Neuronal stem cell (in vitro differentiated cells): Measurements from ENCODE around the gene ABCA12. TPM values are rescaled to one million over a fixed set of nuclear protein-coding genes. Genes with fewer than 3 reads are reported as not detected.

Source experiments
- DNase-seq: peaks from one replicate; pipeline ENCODE4 v3.0.0-alpha.2; 2013; ENCODE audit warnings: low spot score
- H2AFZ ChIP-seq: one replicate; pipeline ENCODE4 v1.6.1; 2013; ENCODE audit warnings: mild to moderate bottlenecking, low read length, inconsistent platforms
- H2AK5ac ChIP-seq: 2 replicates; pipeline ENCODE4 v1.6.1; 2013; ENCODE audit warnings: low read depth, mild to moderate bottlenecking, inconsistent platforms, low read length, moderate library complexity, mixed read lengths
- H2BK120ac ChIP-seq: 2 replicates; pipeline ENCODE4 v1.6.1; 2013; ENCODE audit warnings: low read depth, mild to moderate bottlenecking, inconsistent platforms, low read length, moderate library complexity, mixed read lengths
- H2BK12ac ChIP-seq: one replicate; pipeline ENCODE4 v1.6.1; 2013; ENCODE audit warnings: low read length, inconsistent platforms
- H2BK15ac ChIP-seq: 2 replicates; pipeline ENCODE4 v1.6.1; 2013; ENCODE audit warnings: mild to moderate bottlenecking, low read length, inconsistent platforms, mixed read lengths
- H2BK5ac ChIP-seq: one replicate; pipeline ENCODE4 v1.6.1; 2013; ENCODE audit warnings: inconsistent platforms, mild to moderate bottlenecking, low read length, moderate library complexity
- H3K14ac ChIP-seq: one replicate; pipeline ENCODE4 v1.6.1; 2013; ENCODE audit warnings: low read length, inconsistent platforms
- H3K18ac ChIP-seq: 2 replicates; pipeline ENCODE4 v1.6.1; 2013; ENCODE audit warnings: low read length, inconsistent platforms
- H3K23ac ChIP-seq: 2 replicates; pipeline ENCODE4 v1.6.1; 2013; ENCODE audit warnings: low read depth, mild to moderate bottlenecking, mixed read lengths, low read length, inconsistent platforms; ENCODE audit not compliant: poor library complexity
- H3K27ac ChIP-seq: replicated peaks from 3 replicates; pipeline ENCODE4 v1.5.1; 2013; ENCODE audit warnings: low read length, inconsistent platforms
- H3K27me3 ChIP-seq, 3 experiments: 2 replicates each; pipeline ENCODE4 v1.6.1; 2013; ENCODE audit warnings: low read length in 3 of 3, mild to moderate bottlenecking in 2 of 3, inconsistent platforms in 1 of 3, low read depth in 1 of 3, mixed read lengths in 1 of 3, moderate library complexity in 1 of 3; ENCODE audit not compliant: control insufficient read depth in 3 of 3, insufficient read depth in 3 of 3
- H3K36me3 ChIP-seq, 2 donors: replicated peaks in 1 of 2; 2 replicates each; pipeline ENCODE4 v1.6.1; 2013; ENCODE audit warnings: low read length in 2 of 2; ENCODE audit not compliant: control insufficient read depth in 2 of 2, insufficient read depth in 2 of 2
- H3K4ac ChIP-seq: 2 replicates; pipeline ENCODE4 v1.6.1; 2013; ENCODE audit warnings: inconsistent platforms, mild to moderate bottlenecking, low read length, moderate library complexity
- H3K4me1 ChIP-seq, 2 donors: 1 replicate in 1 of 2; 2 replicates in 1 of 2; pipeline ENCODE4 v1.6.1; 2013; ENCODE audit warnings: low read length in 2 of 2, low read depth in 1 of 2; ENCODE audit not compliant: control insufficient read depth in 2 of 2, insufficient read depth in 1 of 2
- H3K4me2 ChIP-seq: one replicate; pipeline ENCODE4 v1.6.1; 2013; ENCODE audit warnings: mild to moderate bottlenecking, low read length, inconsistent platforms; ENCODE audit not compliant: insufficient read depth, poor library complexity, severe bottlenecking
- H3K4me3 ChIP-seq, 2 donors: 2 replicates each; pipeline ENCODE4 v1.5.1; 2013; ENCODE audit warnings: low read length in 2 of 2, mild to moderate bottlenecking in 2 of 2, inconsistent platforms in 1 of 2, moderate library complexity in 1 of 2
- H3K79me1 ChIP-seq: one replicate; pipeline ENCODE4 v1.6.1; 2013; ENCODE audit warnings: low read depth, mild to moderate bottlenecking, inconsistent platforms, low read length, moderate library complexity
- H3K9ac ChIP-seq: one replicate; pipeline ENCODE4 v1.6.1; 2013; ENCODE audit warnings: mild to moderate bottlenecking, low read depth, low read length, inconsistent platforms; ENCODE audit not compliant: poor library complexity
- H3K9me3 ChIP-seq, 2 donors: replicated peaks in 1 of 2; 2 replicates each; pipeline versions ENCODE3 to v1.6.1; 2013; ENCODE audit warnings: low read length in 2 of 2, mild to moderate bottlenecking in 2 of 2, inconsistent platforms in 1 of 2, low read depth in 1 of 2, mixed read lengths in 1 of 2, moderate library complexity in 1 of 2; ENCODE audit not compliant: control insufficient read depth in 2 of 2, insufficient read depth in 1 of 2
- H4K8ac ChIP-seq: one replicate; pipeline ENCODE4 v1.6.1; 2013; ENCODE audit warnings: low read depth, mild to moderate bottlenecking, inconsistent platforms, low read length, moderate library complexity
- H4K91ac ChIP-seq: one replicate; pipeline ENCODE4 v1.6.1; 2013; ENCODE audit warnings: low read length, low read depth, mild to moderate bottlenecking, inconsistent platforms; ENCODE audit not compliant: poor library complexity
- WGBS, 2 donors: extraction: QIAGEN DNeasy Blood & Tissue Kit; methylation state at CpG; one replicate each; pipeline ENCODE4 v1.1.7; 2013; ENCODE audit warnings: missing lambda C conversion rate in 2 of 2, mixed read lengths in 1 of 2; ENCODE audit not compliant: insufficient read length in 2 of 2, insufficient replicate concordance in 1 of 2; ENCODE audit errors: extremely low coverage in 2 of 2; 5-methylcytosine and 5-hydroxymethylcytosine counted together
- polyA plus RNA-seq, 2 experiments: library from polyadenylated mRNA; stranded (reverse); fragments of 200-250 nt; gene quantifications; one replicate each; pipeline ENCODE4 v1.2.3, GENCODE V29; 2013

ABCA12 gene, protein sequence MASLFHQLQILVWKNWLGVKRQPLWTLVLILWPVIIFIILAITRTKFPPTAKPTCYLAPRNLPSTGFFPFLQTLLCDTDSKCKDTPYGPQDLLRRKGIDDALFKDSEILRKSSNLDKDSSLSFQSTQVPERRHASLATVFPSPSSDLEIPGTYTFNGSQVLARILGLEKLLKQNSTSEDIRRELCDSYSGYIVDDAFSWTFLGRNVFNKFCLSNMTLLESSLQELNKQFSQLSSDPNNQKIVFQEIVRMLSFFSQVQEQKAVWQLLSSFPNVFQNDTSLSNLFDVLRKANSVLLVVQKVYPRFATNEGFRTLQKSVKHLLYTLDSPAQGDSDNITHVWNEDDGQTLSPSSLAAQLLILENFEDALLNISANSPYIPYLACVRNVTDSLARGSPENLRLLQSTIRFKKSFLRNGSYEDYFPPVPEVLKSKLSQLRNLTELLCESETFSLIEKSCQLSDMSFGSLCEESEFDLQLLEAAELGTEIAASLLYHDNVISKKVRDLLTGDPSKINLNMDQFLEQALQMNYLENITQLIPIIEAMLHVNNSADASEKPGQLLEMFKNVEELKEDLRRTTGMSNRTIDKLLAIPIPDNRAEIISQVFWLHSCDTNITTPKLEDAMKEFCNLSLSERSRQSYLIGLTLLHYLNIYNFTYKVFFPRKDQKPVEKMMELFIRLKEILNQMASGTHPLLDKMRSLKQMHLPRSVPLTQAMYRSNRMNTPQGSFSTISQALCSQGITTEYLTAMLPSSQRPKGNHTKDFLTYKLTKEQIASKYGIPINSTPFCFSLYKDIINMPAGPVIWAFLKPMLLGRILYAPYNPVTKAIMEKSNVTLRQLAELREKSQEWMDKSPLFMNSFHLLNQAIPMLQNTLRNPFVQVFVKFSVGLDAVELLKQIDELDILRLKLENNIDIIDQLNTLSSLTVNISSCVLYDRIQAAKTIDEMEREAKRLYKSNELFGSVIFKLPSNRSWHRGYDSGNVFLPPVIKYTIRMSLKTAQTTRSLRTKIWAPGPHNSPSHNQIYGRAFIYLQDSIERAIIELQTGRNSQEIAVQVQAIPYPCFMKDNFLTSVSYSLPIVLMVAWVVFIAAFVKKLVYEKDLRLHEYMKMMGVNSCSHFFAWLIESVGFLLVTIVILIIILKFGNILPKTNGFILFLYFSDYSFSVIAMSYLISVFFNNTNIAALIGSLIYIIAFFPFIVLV (N-terminal part only)
- polyA plus RNA-seq (2013, experiment 1 of 2), result 0.03 TPM
- 0.03 TPM for polyA plus RNA-seq (2013, experiment 2 of 2)

DNA sequence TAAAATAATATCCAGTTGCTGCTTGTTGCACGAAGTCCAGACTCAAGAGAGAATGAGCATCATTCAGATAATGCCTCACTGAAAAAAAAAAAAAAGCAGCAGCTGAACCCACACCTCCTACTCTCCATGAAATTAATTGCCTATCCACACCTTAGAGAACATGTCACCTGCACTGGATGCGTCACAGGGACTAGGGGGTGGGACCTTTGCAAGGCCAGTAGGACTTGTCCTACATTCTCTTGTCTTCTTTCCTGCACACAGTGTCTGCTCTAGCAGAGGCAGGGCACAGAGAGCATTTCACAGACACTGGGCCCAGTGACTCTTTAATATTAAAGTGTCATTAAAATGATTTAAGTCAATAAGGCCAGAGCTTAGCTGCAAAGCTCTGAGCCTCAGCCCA lies at the start of gene ABCA12:
ABCA12 (minus strand) TSS at position 148 of the 400 bp plus-strand sequence. CDS start 418 bp downstream, outside the sequence.
- Histone ChIP-seq H3K14ac (no peak within 1 kb of the TSS), H3K9ac (no peak within 1 kb of the TSS), H3K23ac (no peak within 1 kb of the TSS), H3K9me3 (no peaks in the 10 kb centered on the region), H2AK5ac (no peak within 1 kb of the TSS), H2BK120ac (no peak within 1 kb of the TSS), H3K36me3 (no peaks in the 10 kb centered on the region), H2BK15ac (no peak within 1 kb of the TSS), H3K27ac (no peak within 1 kb of the TSS), H3K4me3 (no peak within 1 kb of the TSS), H3K18ac (no peak within 1 kb of the TSS), H3K4me2 (no peak within 1 kb of the TSS), H3K27me3 (no peaks in the 10 kb centered on the region), H2BK12ac (no peak within 1 kb of the TSS), H4K91ac (no peak within 1 kb of the TSS), H4K8ac (no peak within 1 kb of the TSS), H2AFZ (no peak within 1 kb of the TSS), H3K4ac (no peak within 1 kb of the TSS), H2BK5ac (no peak within 1 kb of the TSS), H3K4me1 (no peaks in the 10 kb centered on the region), H3K79me1 (no peaks in the 10 kb centered on the region)
- DNase-seq, result no peak
- WGBS, 2 donors, result no CpG with 5 or more reads among the region's 2 CpGs

DNA sequence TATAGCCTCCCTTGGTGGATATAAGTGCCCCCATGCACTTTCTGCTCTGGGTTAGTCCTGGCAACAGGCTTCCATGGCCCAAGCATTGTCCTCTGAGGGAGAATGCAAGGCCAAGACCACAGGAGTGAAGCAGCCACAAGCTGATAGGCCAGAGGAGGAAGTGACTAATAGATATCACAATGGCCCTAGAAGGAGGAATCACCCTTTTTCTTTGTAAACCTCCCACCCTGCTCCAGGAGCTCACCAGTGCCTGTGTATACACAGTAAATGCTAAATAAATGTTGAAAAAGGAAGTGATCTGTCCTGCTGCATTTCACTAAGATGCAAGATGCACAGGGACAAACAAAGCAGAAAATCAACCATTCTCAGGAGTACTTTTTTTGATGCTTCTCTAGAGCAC lies 49.7 kb upstream of the ABCA12 start:
- H3K23ac ChIP-seq, result no peak overlapping the region
- H2AK5ac ChIP-seq, result no peak overlapping the region
- no peak overlapping the region for H3K27ac ChIP-seq
- H2AFZ ChIP-seq, result no peak overlapping the region
- no peak for DNase-seq
- H3K4me2 ChIP-seq, result no peak overlapping the region
- H3K79me1 ChIP-seq, result no peaks in the 10 kb centered on the region
- no peaks in the 10 kb centered on the region for H3K4me1 ChIP-seq
- H2BK5ac ChIP-seq, result no peak overlapping the region
- no peak overlapping the region for H4K8ac ChIP-seq
- no peak overlapping the region for H3K18ac ChIP-seq
- no peak overlapping the region for H3K9ac ChIP-seq
- no peak overlapping the region for H2BK120ac ChIP-seq
- no peak overlapping the region for H2BK15ac ChIP-seq
- H4K91ac ChIP-seq, result no peak overlapping the region
- no peaks in the 10 kb centered on the region for H3K9me3 ChIP-seq
- H2BK12ac ChIP-seq, result no peak overlapping the region
- H3K4ac ChIP-seq, result no peak overlapping the region
- no peak overlapping the region for H3K4me3 ChIP-seq
- no peaks in the 10 kb centered on the region for H3K36me3 ChIP-seq
- H3K27me3 ChIP-seq, result no peaks in the 10 kb centered on the region
- H3K14ac ChIP-seq, result peak overlapping the region; percentile 21

GRCh38 chr2:215186021-215186420 lies 47.6 kb upstream of the ABCA12 start:
- Histone ChIP-seq H2BK5ac (no peak overlapping the region), H3K4me2 (no peak overlapping the region), H3K27me3 (no peaks in the 10 kb centered on the region), H2BK12ac (no peak overlapping the region), H3K27ac (no peak overlapping the region), H3K9ac (no peak overlapping the region), H2AFZ (no peak overlapping the region), H4K8ac (no peak overlapping the region), H3K18ac (no peak overlapping the region), H3K36me3 (no peaks in the 10 kb centered on the region), H3K4me1 (no peaks in the 10 kb centered on the region), H3K4me3 (no peak overlapping the region), H3K23ac (no peak overlapping the region), H3K14ac (no peak overlapping the region), H2BK15ac (no peak overlapping the region), H2BK120ac (no peak overlapping the region), H3K9me3 (peaks cover 0 to 3% of the 10 kb centered on the region in 2 donors), H3K4ac (no peak overlapping the region), H2AK5ac (no peak overlapping the region), H4K91ac (no peak overlapping the region), H3K79me1 (no peaks in the 10 kb centered on the region)
- WGBS, 2 donors, result no CpG with 5 or more reads among the region's 1 CpG
- DNase-seq, result no peak
